HCEC 1CT (cell line): ENCODE results near the gene MYBL2.
A peak's percentile ranks its signal among the peaks of the same experiment; 100 is the strongest.

ENCODE experiments used
- DNase-seq: peaks from one replicate; pipeline ENCODE4 v3.0.0-alpha.2; 2017

The MYBL2 gene

DNA sequence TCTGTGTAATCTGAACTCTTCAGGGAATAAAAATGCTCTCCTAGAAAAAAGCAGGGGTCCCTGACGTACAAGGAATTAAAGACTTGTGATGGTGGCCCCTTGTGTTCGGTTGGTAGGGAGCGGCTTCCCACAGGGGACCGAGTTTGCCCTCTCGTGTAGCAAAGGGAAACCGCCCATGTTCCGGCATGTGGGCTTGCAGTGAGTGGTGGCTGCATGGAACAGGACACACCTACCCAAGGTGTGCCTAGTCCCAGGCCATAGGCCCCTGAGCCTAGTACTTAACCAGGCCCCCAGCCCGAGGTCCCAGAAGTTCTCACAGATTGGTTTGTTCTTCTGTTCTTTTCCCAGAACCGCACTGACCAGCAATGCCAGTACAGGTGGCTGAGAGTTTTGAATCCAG, 15.5 kb downstream of the MYBL2 start:
- no peak for DNase-seq

DNA sequence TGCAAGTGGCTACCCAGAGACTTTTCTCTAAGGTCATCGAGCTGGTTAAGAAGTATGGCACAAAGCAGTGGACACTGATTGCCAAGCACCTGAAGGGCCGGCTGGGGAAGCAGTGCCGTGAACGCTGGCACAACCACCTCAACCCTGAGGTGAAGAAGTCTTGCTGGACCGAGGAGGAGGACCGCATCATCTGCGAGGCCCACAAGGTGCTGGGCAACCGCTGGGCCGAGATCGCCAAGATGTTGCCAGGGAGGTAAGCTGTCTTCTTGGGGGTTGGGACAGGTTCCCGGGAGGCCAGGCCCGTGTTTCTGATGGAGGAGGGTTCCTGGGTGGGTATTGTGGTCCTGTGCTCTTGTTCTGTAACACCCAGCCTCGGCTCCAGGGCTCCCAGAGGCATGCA, 19.9 kb downstream of the MYBL2 start:
- no peak for DNase-seq

DNA sequence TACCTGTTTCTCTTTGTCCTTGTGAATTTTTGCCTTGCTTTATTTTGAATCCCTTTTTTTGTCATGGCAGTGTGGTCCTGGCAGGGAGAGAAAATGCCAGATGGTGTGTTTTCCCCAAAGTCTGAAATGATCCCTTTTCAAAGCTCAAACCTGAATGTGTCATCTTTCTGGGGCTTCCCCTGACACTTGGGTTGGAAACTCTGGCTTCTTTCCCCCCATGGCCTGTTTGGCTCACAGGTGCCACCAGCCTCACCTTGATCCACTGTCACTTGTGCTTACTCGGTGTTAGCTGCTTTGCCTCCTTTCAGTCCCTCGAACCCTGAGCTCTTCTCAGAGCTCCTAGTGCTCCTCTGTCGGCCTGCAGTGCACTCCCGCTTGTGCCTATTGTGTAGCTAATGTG, 22.3 kb downstream of the MYBL2 start:
- DNase-seq = no peak

DNA sequence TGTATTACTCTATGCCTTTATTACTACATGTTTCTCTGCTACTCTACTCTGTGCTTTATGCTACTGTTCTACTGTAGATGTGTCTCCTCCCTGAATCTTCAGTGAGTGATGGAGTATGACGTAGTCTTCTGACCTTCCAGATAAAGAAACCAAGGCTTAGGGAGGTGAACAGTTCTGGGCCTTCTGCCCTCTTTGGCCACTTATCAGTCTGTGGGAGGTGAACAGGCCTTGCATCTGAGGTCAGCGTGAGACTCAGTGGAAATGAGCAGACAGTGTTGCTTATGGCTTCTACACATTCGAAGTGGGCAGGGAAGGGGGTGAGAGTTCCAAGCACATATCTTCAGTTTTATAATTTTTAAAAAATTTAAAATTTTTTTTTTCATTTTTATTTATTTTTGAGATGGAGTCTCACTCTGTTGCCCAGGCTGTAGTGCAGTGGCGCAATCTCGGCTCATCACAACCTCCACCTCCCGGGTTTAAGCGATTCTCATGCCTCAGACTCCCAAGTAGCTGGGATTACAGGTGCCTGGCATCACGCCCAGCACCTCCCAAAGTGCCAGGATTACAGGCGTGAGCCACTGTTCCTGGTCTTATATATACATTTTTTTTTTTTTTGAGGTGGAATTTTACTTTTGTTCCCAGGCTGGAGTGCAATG, 24.2 kb downstream of the MYBL2 start:
- DNase-seq = no peak

DNA sequence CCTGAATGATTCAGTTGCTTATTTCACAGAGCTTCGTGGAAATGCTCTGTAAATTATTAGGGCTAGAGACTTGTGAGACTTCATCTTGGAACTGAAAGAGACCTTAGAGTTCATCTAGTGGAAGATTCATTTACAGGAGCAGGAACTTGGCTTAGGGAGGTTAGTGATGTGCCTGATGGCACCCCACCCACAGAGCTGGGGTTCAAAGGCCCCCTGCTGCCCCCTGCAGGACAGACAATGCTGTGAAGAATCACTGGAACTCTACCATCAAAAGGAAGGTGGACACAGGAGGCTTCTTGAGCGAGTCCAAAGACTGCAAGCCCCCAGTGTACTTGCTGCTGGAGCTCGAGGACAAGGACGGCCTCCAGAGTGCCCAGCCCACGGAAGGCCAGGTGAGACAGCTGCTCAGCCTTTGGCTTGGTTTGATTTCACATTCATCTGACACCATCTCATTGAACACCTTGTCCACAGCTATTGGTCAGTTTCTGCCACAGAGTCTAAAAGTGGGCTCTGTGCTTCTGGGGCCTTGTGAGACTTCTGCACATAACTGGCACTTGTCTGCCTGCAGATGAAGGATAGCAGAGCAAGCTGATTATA, 25.1 kb downstream of the MYBL2 start:
- DNase-seq = peak; percentile 45

DNA sequence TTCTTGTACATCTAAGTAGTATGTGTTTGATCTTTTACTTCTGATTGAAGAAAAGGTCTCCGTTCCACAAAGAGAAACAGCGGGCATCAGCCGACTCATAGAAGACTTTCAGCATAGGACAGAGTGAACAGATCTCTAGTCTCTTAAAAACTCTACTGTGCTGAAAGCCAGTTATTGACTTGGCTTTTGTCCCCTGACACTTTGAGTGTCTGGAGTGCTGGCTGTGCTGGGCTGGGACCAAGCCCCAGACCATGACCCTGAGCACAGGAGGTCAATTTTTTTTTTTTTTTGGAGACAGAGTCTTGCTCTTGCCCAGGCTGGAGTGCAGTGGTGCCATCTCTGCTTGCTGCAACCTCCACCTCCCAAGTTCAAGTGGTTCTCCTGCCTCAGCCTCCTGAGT, 27.8 kb downstream of the MYBL2 start:
- no peak for DNase-seq

DNA sequence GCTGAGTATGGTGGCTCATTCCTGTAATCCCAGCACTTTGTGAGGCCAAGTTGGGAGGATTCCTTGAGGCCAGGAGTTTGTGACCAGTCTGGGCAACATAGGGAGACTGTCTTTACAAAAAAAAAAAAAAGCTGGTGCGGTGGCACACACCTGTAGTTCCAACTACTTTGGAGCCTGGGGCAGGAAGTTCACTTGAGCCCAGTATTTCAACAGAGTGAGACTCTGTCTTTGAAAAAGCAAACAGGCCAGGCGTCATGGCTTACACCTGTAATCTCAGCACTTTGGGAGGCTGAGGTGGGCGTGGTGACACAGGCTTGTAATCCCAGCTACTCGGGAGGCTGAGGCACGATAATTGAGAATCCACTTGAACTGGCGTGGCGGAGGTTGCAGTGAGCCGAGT, 28.7 kb downstream of the MYBL2 start:
- DNase-seq = no peak

DNA sequence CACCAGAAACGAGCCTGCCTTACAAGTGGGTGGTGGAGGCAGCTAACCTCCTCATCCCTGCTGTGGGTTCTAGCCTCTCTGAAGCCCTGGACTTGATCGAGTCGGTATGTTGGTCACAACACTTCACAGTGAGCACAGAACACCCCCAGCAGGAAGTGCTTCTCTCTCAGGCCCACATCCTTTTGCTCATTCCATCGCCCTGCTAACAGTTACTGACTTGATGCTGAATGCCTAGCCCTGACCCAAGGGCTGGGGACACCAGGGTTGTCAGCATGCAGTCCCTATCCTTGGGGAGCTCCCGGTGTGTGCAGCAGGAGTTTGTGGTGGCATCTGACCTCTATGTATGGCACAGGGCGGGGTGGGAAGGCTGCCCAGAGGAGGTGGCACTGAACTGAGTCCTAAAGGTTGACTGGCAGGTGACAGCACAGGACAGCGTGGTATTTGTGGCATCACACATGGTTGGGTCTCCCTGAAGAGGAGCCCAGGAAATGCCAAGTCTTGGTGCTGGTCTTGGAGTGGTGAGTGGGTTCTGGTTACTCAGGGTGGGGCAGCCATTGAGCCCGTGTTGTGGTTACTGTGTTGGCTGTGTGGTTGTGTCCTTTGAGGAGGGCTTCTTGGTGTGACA, 33.1 kb downstream of the MYBL2 start:
- DNase-seq = no peak

DNA sequence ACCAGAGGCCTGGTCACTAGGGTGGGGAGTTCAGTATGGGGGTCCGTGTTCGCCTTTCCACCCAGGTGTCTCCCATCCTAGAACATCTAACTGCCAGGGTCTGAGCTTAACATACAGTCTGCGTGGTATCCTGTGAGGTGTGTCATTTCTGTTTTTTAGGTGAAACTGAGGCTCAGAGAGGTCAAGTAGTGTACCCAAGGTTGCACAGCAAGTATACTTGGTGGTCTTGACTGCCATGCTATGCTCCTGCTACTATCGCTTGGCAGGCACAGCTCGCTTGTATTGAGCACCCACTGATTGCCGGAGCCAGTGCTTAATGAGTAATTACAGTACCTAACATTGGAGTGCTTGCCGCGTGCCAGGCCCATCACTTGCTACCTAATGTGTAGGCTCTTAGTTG, 33.7 kb downstream of the MYBL2 start:
- DNase-seq = no peak

DNA sequence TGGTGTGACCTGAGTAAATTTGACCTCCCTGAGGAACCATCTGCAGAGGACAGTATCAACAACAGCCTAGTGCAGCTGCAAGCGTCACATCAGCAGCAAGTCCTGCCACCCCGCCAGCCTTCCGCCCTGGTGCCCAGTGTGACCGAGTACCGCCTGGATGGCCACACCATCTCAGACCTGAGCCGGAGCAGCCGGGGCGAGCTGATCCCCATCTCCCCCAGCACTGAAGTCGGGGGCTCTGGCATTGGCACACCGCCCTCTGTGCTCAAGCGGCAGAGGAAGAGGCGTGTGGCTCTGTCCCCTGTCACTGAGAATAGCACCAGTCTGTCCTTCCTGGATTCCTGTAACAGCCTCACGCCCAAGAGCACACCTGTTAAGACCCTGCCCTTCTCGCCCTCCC, 35.6 kb downstream of the MYBL2 start:
- DNase-seq = no peak

DNA sequence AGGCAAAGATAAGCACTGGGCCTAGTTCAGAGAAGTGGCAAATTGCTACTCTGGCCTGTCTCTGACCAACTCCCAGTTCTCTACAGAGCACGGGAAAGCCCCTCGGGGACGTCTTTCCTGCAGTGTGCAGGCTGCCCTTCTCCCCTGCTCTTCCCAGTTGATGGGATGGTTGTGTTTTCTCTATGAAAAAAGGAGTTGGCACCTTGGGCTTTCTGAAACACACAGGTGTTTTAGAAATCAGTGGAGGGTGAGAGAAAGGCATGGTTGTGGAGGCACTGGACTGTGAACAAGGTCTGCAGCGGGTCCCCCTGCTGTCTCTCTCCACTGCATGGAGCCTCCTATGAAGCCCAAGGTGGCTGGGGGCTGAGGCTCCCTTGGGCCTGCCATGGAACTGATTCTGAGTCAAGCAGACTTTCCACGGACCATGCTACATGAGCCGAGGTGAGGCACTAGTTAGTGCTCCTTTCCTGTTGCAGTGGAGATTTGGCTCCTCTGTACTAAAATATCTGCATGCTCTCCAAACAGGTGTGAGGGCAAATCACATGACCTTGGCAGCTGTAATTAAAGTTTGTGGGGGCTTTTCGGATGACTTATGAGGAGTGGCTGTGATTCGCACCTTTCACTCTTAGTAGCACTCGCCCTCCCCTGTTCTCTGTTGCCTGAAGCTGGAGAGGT, 43.6 kb downstream of the MYBL2 start:
- no peak for DNase-seq

DNA sequence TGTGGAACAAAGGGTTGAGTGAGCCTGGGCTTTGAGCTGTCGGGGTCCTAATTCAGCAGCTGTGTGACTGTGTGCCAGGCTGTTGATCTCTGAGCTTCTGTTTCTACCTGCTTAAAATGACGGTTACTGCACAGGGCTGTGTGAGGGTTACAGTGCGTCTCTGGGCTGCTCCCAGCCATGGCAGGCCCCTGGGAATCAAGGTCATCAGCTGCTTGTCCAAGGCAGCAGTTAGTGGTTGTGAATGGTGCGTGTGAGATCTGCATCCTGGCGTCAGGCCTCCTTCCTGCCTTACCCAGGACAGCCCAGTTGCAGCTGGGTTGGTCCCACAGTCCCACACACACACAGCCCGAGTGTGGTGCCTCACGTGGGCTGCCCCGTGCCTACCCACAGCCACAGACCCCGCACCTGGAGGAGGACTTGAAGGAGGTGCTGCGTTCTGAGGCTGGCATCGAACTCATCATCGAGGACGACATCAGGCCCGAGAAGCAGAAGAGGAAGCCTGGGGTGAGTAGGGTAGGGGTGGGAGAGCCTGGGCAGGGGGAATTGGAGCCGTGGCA, 44.3 kb downstream of the MYBL2 start:
- no peak for DNase-seq

DNA sequence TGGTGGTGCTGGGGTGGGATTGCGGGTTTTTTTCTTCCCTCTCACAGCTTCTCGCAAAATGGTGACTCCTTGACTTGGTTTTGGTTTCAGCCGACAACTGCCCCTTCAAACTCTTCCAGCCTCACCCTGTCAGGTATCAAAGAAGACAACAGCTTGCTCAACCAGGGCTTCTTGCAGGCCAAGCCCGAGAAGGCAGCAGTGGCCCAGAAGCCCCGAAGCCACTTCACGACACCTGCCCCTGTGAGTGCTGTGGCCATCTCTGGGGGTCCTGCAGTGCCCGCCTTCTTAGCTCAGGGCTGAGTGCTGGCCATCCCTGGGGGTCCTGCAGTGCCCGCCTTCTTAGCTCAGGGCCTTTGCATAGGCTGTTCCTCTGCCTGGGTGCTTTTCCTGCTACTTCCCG, 48.1 kb downstream of the MYBL2 start:
- DNase-seq = no peak

DNA sequence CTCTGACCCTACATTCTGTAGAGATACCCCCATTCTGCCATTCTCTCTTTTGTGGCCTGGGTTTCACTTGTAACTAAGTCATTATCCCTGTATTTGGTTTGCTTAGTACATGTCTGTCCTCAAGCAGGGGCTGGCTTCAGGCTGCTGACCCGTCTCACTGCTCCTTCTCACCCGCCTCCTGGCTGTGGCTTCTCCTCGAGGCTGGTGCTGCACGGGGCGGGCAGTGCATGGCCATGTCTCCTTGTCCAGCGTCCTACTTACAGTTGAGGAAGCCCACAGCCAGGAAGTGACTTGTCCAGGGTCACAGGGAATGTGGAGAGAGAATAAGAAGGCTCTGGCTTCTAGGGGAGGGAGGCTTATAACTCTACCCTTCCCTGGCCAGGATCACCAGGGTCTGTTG, 48.6 kb downstream of the MYBL2 start:
- no peak for DNase-seq

DNA sequence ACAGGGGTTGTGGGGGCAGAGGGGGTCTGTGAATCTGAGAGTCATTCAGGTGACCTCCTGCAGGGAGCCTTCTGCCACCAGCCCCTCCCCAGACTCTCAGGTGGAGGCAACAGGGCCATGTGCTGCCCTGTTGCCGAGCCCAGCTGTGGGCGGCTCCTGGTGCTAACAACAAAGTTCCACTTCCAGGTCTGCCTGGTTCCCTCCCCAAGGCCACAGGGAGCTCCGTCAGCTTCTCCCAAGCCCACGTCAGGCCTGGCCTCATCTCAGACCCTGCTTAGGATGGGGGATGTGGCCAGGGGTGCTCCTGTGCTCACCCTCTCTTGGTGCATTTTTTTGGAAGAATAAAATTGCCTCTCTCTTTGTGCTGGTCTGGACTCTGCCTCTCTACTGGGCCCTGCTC, 49.2 kb downstream of the MYBL2 start:
- no peak for DNase-seq

DNA sequence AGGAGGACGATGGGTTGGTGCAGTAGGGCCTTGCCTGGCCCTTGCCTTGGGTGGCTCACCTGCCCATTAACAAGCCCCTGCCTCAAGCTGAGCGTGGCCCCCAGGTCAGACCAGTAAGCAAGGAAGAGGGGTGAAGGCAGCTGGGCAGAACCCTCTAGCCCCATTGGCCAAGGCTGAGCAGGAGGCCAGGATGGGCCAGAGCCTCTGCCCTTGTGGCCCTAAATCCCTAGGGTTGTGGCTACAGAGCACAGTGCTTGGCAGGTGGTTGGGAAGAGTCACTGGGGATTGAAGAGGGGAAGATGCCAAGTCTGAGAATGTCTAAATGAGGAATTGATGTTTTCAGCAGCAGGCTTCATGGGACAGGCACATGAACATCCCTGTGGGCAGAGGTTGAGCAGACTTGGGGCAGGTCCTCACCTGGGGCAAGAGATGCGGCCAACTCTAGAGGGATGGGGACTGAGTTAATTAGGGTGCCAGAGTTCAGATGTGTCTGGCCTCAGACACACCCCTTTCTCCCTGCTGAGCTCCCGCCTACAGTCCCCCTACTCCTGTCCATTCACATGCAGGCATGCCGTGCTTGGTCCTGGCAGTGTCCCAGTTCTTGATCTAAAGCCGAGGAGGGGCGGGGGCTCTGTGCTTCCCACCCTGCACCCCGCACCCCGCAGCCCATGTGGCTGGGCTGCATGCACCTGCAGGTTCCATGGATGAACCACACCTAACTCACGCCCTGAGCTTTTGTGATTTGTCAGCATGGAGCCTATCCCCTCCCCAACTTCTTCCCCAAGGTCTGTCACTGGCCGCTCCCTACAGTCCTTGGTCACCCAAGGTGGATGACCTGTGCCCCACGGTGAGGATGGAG, 50.1 kb downstream of the MYBL2 start:
- no peak for DNase-seq

DNA sequence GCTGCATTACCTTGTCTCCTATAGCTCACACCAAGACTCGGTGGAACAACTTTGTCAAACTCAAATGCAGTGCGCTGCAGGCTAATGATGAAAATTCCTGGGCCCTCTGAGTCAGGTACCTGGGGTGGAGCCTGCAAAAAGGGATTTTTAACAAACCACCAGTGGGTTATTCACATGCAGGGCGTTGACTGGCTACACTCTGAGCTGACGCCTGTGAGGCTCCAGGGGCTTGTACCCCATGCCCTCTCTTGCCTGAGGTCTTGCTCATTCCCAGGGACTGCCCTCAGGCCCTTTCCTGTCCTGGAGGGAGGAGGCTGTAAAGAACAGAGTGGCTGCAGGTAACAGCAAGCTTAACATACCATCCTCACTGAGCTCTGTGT, 50.7 kb downstream of the MYBL2 start:
- no peak for DNase-seq

DNA sequence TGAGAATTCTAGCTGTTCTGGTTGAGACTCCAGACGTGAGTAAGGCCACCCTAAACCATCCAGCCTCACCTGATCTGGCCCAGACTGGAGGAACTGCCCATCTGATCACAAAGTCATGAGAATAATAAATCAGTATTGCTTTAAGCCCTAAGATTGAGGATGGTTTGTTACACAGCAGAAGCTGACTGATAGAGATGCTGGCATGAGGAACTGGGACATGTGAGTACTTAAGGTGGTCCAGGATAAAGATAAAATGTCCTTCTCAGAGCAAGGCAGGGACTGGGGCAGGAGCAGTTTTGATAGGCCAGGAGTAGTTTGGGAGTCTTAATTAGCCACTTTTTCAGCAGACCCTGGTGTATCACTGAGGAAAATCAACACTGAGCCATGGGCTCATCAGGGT, 53.1 kb downstream of the MYBL2 start:
- DNase-seq = no peak

DNA sequence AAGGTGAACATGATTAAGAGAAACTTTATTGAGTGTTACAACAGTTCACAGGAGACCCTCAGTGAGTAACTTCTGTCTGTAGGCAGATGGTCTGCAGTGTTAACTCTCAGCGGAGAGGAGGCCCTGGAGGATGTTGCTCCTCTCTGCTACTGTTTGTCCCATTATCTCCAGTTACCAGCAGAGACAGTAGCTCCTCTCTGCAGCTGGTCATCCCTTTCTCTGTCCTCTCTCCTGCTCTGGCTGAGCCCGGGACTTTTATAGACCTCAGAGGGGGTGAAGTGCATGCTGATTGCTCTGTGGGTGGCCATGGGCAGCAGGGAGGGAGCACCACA, 54.1 kb downstream of the MYBL2 start:
- no peak for DNase-seq

DNA sequence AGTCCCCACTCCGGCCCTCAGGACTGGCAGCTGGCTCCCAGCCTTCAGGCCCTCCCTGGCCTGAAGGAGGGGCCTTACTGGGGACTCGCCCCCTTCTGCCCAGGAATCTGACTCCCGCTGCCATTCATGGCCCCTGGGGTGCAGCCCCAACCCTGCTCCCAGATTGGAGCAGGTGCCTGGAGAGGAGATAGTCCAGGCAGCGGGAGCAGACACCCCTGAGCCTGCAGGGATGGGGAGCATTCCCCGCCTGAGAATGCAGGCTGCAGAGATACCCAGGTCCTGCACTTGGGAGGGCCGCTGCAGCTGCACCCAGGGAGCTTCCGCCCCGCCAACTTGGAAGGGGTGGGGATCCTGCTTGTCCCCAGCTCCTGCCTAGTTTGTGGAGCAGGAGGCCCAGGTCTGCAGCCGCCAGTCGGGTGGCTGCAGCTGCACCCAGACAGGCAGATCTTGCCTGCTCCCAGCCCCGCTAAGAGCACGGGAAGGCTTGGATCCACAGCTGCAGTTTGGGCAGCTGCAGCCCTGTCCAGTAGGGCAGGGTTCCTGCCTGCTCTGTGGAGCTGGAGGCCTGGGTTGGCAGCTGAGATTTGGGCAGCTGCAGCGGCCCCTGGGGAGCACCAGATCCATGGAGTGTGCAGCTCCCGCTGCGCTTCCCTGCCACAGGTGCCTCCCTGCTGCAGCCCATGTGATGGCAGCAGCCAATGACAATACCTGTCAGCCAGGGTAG, 54.7 kb downstream of the MYBL2 start:
- no peak for DNase-seq

DNA sequence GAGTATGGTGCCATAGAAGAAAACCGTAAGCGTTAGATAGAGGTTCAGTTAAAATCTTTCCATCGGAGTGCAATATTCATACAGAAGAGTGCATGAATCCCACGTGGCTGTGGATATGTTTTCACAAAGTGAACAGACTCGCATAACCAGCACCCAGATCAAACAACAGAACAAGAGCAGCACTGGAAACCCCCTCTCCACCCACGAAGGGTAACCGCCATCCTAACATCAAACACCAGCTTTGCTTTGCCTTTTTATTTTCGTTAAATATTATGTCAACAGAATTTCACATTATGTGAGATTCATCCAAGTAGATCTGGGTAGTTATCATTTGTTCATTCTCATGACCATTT, 55.2 kb downstream of the MYBL2 start:
- DNase-seq = no peak

DNA sequence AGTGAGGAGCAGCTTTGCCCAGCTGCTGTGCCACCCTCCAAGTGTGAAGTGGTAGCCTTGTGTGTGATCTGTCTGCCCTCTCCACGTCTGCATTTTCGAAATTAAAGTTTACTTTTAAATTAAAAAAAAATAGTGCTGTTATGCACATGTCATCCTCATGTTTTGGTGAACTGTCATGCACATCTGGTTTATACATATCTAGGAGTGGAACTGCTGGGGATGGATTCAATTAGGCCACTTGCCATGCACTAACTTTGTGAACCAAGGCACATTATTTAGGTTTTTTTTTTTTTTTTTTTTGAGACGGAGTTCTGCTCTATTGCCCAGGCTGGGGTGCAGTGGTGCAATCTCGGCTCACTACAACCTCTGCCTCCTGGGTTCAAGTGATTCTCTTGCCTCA, 56.3 kb downstream of the MYBL2 start:
- no peak for DNase-seq

DNA sequence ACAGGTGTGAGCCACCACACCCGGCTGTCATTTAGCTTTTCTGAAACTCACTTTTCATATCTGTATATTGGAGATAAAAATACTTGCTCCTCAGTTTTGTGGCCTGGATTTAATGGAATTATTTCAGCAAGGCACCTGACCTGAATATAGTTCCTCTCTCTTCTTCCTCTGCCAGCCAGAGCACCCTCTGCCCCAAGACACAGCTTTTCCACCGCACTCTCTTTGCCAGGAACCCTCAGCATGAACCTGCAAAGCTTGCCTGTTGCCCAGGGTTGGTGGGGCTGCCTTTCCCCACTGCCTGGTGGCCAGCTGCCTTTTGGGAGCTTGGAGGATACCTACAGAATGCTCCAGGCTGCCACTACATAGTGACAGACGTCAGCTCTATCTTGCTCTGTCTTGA, 56.8 kb downstream of the MYBL2 start:
- DNase-seq = no peak
